ENCODE measurements around the gene PLXND1. TPM values are rescaled to one million over a fixed set of nuclear protein-coding genes. Genes with fewer than 3 reads are reported as not detected.
A peak's percentile ranks its signal among the peaks of the same experiment; 100 is the strongest.

The PLXND1 gene
- total RNA-seq, 1 donor from 2014 or later: 9.0 TPM

GRCh38 chr3:129528589-129529100, 77.8 kb downstream of the PLXND1 start, which contains the start of gene RHO:
RHO (plus strand) TSS chr3:129528639; CDS start chr3:129528734, 95 bp downstream.
- H3K4me1 Mint-ChIP-seq: peaks cover 28% of the 10 kb centered on the region
- no peak within 1 kb of the TSS for H3K9ac ChIP-seq
- peaks cover 2% of the 10 kb centered on the region for H3K9me3 Mint-ChIP-seq
- no peaks in the 10 kb centered on the region for H3K27me3 ChIP-seq
- H3F3A ChIP-seq (ENCODE audit: low read depth): peaks cover 5% of the 10 kb centered on the region
- H3K27ac ChIP-seq: no peak within 1 kb of the TSS
- H3K79me2 ChIP-seq (ENCODE audit: low read depth): no peaks in the 10 kb centered on the region
- no peak within 1 kb of the TSS for H3K4me3 ChIP-seq
- no peak for DNase-seq (ENCODE audit: low spot score)
- H3K4me2 ChIP-seq: no peak within 1 kb of the TSS
- TF ChIP-seq CTCF (IDR thresholded peaks at IDR 0.05) (no peak), EZH2 (IDR thresholded peaks at IDR 0.05) (no peak), EZH2phosphoT487 (IDR thresholded peaks at IDR 0.05) (no peak)
- H3K9me3 ChIP-seq (ENCODE audit: low read depth): no peaks in the 10 kb centered on the region
- H3K36me3 ChIP-seq: no peaks in the 10 kb centered on the region
- peak within 1 kb of the TSS; percentile 73 for H3K27ac Mint-ChIP-seq
- H3K4me1 ChIP-seq: peaks cover 26% of the 10 kb centered on the region
- peaks cover 6% of the 10 kb centered on the region for H3K27me3 Mint-ChIP-seq (ENCODE audit: insufficient read depth, low read depth)
- H3K4me3 Mint-ChIP-seq: peak within 1 kb of the TSS; percentile 39
- H2AFZ ChIP-seq (replicated peaks): no peak within 1 kb of the TSS
- H4K20me1 ChIP-seq (ENCODE audit: low read depth): no peaks in the 10 kb centered on the region
- H3K36me3 Mint-ChIP-seq: no peaks in the 10 kb centered on the region

- Histone ChIP-seq H2AFZ (replicated peaks) (no peak overlapping the region), H3K27ac (no peak overlapping the region)
- peaks cover 6% of the 10 kb centered on the region for H3K27me3 Mint-ChIP-seq (ENCODE audit: insufficient read depth, low read depth)
These were observed 79.2 kb downstream of the PLXND1 start for GRCh38 chr3:129527262-129527661.

GRCh38 chr3:129526121-129526900, 80.2 kb downstream of the PLXND1 start:
- H3K4me3 Mint-ChIP-seq: no peak overlapping the region
- H3K4me2 ChIP-seq: peak overlapping the region; percentile 24
- H3F3A ChIP-seq (ENCODE audit: low read depth): peaks cover 9% of the 10 kb centered on the region
- no peak overlapping the region for H3K4me3 ChIP-seq
- no peaks in the 10 kb centered on the region for H3K36me3 ChIP-seq
- H4K20me1 ChIP-seq (ENCODE audit: low read depth): no peaks in the 10 kb centered on the region
- H3K79me2 ChIP-seq (ENCODE audit: low read depth): no peaks in the 10 kb centered on the region
- no peak overlapping the region for H3K9ac ChIP-seq
- peak overlapping the region; percentile 72 for H3K27ac Mint-ChIP-seq
- H3K36me3 Mint-ChIP-seq: no peaks in the 10 kb centered on the region
- H3K9me3 Mint-ChIP-seq: no peaks in the 10 kb centered on the region
- no peak overlapping the region for H3K27ac ChIP-seq
- H3K27me3 ChIP-seq: no peaks in the 10 kb centered on the region
- no peaks in the 10 kb centered on the region for H3K9me3 ChIP-seq (ENCODE audit: low read depth)
- DNase-seq (ENCODE audit: low spot score): peak; percentile 51
- TF ChIP-seq CTCF (IDR thresholded peaks at IDR 0.05): no peak
- no peak for TF ChIP-seq EZH2phosphoT487 (IDR thresholded peaks at IDR 0.05)
- TF ChIP-seq EZH2 (IDR thresholded peaks at IDR 0.05): no peak
- no peak overlapping the region for H2AFZ ChIP-seq (replicated peaks)
- peaks cover 33% of the 10 kb centered on the region for H3K4me1 Mint-ChIP-seq
- peaks cover 6% of the 10 kb centered on the region for H3K27me3 Mint-ChIP-seq (ENCODE audit: insufficient read depth, low read depth)
- H3K4me1 ChIP-seq: peaks cover 26% of the 10 kb centered on the region

More at GRCh38 chr3:129527262-129527661, 79.2 kb downstream of the PLXND1 start:
- Histone ChIP-seq H3K9ac (no peak overlapping the region), H3K4me1 (peaks cover 26% of the 10 kb centered on the region), H3K4me3 (no peak overlapping the region), H3K79me2 (ENCODE audit: low read depth) (no peaks in the 10 kb centered on the region), H4K20me1 (ENCODE audit: low read depth) (no peaks in the 10 kb centered on the region), H3K27me3 (no peaks in the 10 kb centered on the region), H3K36me3 (no peaks in the 10 kb centered on the region), H3K4me2 (no peak overlapping the region), H3F3A (ENCODE audit: low read depth) (peaks cover 5% of the 10 kb centered on the region), H3K9me3 (ENCODE audit: low read depth) (no peaks in the 10 kb centered on the region)
- Mint-ChIP-seq H3K4me3 (no peak overlapping the region), H3K36me3 (no peaks in the 10 kb centered on the region), H3K4me1 (peaks cover 31% of the 10 kb centered on the region), H3K27ac (peak overlapping the region; percentile 62), H3K9me3 (peaks cover 2% of the 10 kb centered on the region)
- DNase-seq (ENCODE audit: low spot score): no peak
- no peak for TF ChIP-seq EZH2phosphoT487 (IDR thresholded peaks at IDR 0.05)
- TF ChIP-seq CTCF (IDR thresholded peaks at IDR 0.05): no peak
- no peak for TF ChIP-seq EZH2 (IDR thresholded peaks at IDR 0.05)

Data from neural progenitor cell (in vitro differentiated cells).